Epithelial cell of prostate (primary cell): Measurements from ENCODE around the gene TRERF1.

Experiments used
- DNase-seq: peaks from one replicate; pipeline ENCODE4 v3.0.0-alpha.2; 2011; ENCODE audit warnings: low read depth, low spot score
- H3K27ac ChIP-seq: fragments of 450-650 bp; 2 replicates; pipeline ENCODE4 v1.5.1; 2017; ENCODE audit warnings: mild to moderate bottlenecking

Gene TRERF1

DNA sequence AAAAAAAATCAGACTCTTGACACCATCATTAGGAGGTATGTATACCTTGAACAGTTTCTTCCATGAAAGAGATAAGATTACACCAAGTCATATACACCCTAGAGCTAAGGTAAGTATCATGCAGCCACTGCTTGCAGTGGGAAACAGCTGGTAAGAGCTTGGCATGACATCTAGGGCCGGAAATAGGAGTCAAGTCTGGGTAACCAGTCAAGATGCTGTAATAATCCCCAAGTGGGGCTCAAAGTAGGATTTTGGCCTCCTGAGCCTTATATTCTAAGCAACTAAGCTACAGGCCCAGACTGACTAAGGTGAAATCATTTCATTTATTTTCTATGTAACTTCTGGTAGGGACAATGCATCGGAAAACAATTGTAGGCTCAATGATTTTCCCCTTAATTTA lies 23.9 kb downstream of the TRERF1 start:
- no peak overlapping the region for H3K27ac ChIP-seq
- no peak for DNase-seq

DNA sequence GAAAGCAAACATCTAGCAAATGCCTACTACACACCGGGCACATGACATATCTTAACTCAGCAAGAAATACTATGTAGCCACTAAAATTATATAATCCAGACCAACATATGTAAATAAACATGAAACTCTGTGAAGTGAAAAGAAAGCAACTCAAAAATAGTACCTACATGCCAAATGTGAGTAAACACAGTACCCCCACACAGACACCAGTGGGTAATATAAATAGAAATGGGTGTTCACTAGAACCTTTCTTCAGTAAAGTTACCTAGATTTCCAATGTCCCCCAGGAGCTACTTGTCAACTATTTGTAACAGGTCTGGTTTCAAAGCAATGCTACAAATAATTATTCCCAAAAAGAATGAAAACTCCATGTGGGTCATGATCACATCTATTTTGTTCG lies 25.5 kb downstream of the TRERF1 start:
- H3K27ac ChIP-seq = no peak overlapping the region
- no peak for DNase-seq

DNA sequence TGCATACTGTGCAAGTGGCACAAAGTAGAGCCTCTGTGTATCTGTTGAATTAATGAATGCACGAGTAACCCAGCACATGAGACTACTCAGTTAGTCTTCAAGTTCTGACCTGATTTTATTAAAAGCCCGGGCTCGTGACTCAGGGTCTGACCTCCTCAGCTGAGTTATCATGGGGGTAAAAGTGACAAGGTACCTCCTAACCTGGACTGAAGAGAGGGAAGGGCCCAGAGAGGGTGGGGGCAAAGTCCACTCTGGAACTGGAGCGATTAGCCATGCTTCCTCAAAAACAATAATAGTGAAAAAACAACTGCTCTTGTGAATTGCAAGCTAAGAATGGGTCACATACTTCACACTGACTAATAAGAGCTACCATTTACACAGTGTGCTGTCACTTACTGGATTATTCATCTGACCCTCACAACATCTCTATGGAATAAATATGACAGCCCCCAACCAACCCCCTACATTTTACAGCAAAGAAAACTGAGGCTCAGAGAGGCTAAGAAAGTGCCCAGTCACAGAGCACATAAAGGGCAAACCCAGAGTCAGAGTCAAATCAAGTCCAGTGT lies 26.7 kb downstream of the TRERF1 start:
- no peak overlapping the region for H3K27ac ChIP-seq
- no peak for DNase-seq

DNA sequence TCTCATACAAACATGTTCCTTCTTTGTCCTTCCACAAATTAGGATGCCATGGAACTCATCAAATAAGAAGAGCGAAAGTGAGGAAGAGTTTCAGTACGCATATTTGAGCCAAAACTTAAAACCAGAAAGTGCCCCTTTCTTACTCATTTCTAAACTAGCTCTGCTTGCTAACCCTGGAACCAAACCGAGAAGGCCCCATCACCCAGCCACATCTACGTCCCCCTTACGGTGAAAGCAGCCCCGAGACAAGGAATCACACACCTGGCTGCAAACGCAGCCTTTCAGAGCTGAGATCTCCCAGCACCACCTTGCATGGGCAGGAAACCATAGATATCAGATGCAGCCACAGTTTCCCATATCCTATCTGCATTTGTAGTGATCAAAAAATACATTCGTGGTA lies 28.5 kb downstream of the TRERF1 start:
- H3K27ac ChIP-seq = no peak overlapping the region
- no peak for DNase-seq

DNA sequence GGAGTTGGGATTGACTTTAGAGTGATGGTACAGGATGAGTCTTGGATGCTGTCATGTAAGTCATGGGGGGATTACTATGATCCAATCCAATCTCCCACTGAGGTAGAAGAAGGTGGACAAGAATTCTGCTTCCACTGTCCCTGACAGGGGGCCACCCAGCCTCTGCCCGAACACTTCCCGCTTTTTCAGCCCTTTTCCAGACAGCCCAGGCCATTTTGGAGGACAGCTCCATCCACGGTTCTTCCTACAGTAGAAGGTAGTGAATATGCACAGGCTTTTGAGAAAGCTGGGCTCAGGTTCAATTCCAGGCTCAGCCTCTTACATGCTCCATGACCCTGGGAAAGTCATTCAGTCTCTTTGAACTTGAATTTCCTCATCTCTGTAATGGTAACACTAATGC lies 31.0 kb downstream of the TRERF1 start:
- no peak for DNase-seq
- no peak overlapping the region for H3K27ac ChIP-seq

DNA sequence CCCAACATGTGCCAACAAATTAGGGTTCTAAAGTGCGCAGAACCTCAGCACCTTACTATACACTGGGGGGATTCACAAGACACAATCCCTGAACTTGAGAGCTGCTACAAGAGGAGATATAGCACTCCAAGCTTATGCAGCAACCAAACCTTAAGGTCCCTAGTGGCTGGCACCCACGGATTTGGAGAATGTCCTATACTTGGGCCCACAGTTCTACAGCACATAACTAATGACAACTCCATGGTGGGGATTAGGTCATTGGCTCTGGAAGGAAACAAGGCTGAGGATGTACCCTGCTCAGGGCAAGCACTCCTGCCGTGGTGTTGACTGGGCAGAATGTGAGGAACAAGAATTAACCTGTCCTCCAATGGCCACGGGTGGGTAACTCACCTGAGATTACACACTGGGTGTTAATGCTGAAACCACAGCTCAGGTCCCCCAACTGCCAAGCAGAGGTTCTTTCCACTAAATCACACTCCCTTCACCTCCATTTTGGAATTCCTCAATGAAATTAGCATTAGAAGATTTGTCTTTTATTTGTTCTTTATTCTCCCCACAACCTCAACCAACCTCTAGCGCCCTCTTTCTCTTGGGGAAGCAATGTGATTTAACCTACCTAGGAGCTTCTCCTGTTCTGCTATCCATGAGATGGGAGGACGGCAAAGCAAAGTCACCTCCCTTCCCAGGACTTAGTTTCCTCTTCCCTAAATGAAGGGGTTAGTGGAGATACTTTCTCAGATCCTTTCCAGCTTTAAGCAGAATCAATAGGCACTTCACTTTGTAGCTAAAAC lies 32.0 kb downstream of the TRERF1 start:
- H3K27ac ChIP-seq = no peak overlapping the region
- no peak for DNase-seq

DNA sequence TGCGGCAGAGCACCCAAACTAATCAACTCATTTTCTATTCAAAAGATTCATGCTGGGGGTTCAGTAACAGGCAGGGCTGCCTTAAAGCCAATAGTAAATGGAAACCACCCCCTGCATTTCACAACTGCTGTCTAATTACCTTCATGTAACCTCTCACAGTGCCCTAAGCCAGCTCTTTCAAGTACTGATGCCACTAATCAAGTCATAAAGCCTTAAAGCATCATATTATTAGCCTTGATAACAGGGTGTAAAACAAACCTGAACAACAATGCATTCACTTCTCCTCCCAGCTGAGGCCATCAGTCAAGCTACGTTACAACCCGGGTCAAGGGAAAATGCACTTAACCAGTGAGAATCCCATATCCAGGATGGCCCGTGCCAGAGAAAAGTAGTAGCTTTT lies 33.0 kb downstream of the TRERF1 start:
- no peak overlapping the region for H3K27ac ChIP-seq
- no peak for DNase-seq

DNA sequence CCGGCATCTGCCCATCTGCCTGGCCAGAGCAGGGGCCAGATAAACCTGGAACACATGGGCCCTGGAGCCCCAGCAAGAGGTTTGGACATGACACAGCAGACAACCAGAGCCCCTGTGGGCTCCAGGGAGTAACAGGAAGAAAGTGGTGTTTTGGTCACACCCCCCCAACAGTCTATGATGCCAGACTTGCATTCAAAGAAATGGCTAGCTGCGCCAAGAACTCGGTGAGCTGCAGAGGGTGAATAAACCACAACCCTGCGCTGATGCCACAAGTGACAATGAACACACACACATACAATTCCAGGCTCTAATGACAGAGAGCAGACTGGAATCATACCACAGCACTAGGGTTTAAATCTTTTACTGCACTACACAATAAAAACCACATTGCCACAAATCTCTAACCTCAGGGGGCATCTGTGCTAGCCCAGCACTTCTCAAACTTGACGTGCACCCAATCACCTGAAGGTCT lies 34.0 kb downstream of the TRERF1 start:
- H3K27ac ChIP-seq = no peak overlapping the region
- DNase-seq = no peak

DNA sequence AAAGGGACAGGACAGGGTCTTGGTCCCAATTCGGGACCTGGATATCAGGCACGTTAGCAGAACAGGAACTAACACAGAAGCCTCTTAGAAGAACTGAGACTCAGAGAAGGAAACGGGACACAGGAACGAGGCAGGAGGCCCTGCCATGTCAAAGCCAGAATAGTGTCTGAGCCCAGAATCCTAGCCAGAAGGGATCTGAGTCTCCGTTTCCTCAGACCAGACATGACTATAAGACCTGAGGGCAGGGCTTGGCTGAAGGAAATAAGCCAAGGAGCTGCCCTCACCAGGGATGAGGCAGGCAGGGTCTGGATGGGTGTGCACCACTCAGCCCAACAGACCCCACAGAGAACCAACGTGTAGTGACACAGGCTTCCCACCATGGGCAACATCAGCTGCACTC lies 40.3 kb downstream of the TRERF1 start:
- no peak for DNase-seq
- H3K27ac ChIP-seq = no peak overlapping the region

DNA sequence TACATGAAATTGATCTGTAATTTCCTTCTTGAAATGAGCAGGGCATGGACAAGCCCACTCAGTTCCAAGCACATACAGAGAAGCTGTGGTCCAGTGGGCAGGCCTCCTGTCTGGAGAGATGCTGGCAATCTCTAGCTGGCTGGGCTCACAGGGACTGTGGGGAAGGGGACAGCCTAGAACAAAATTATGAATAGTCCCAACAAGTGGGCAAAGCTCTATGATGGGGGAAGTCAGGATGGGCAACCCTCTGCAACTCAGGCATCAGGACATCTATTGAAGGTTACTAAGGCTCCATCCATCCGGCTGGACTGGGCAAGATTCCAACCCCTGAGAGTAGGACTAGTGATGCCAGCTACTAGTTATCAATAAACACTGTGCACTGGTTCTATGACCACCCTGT lies 40.9 kb downstream of the TRERF1 start:
- DNase-seq = no peak
- H3K27ac ChIP-seq = no peak overlapping the region

DNA sequence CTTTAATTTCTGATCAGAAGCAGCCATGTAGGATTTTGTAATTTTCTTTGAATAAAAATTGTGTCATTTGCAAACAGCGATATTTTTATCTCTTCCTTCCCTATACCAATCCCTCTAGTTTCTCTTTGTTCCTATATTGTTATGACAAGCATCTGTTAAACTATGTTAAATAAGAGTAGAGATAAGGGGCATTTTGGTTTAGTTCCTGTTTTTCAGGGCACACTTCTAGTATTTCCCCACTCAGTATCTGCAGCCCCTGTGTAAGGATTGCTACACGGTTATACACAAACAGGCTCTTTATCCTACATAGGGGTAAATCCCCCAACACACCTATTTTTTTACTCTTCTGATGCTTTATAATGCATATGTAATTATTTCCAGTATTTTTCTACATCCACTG lies 42.1 kb downstream of the TRERF1 start:
- no peak overlapping the region for H3K27ac ChIP-seq
- DNase-seq = no peak

DNA sequence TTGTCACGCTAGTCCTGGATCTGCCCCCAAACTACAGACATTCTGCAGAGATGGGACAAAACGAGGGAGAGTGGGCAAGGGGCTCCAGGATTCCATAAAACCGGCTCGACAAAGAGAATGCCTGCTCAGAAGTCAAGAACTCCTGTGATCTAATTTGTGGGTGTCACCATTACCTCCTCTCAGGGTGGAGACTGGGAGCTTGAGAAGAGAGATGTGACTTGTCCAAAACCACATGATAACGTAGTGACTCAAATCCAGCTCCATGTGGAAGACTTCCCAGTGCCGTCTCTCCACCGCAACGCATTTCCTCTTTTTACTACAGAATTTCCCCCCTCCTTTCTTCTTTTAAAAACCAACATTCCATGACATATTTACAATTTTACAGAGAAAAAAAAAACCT lies 44.3 kb downstream of the TRERF1 start:
- H3K27ac ChIP-seq = no peak overlapping the region
- DNase-seq = no peak

DNA sequence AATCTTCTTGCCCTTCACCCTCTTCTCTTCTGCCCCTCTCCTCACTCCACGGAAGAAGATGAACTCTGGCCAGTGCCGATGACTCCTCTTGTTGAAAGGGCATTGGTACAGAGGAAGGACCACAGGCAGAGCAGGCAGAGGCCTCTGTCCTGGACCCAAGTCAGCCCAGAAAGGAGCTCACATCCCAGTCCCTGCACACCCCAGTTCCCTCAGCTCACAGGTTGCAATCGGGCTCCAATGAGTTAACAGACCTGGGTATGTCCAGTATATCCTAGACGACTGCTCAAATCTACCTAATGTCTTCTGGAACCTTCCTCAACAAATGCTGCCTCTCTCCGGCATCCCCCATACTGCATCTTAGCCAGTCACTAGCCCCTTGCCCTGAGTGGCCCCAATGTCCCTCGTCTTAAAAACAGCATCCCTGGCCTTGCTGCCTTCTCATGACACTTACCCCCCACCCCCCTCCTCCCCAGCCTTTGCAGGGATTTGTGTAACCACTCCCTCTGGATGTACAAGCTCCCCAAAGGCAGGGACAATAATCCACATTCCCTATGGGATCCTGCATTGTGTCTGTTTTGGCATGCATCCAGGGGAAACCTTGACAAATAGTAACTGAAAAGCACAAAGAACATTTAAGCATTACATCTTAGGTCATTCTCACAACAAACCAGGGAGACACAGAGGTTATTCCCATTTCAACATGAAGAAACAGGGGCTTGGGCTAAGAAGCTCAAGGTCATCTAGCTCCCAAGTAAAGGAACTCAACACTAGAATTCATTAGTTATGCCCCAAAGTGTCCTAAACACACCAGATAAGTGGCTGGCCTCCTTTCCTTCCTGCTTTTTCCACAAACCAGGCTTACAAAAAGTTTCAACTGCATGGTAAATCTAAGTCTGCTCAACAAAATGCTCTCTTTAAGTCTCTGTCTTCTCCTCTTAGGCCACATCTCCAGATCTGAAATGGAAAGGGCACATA lies 45.1 kb downstream of the TRERF1 start:
- DNase-seq = no peak
- H3K27ac ChIP-seq = no peak overlapping the region

DNA sequence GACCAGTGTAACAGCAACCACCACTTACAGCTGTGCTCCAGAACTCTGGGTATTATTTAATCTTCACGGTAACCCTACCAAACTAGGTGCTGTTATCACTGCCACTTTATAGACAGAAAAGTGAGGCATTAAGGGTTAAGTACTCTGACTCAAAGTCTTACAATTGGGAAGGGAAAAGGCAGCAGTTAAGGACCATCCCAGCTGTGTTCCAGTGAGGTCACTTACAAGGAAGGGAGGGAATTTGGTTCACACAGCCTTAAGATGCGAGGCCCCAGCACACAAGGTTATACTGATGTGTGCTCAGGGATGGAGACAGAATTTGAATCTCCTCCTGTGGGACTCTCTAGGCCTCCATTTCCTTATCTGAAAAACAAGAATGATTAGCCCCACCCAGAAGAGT lies 46.7 kb downstream of the TRERF1 start:
- DNase-seq = no peak
- H3K27ac ChIP-seq = peak overlapping the region; percentile 70

DNA sequence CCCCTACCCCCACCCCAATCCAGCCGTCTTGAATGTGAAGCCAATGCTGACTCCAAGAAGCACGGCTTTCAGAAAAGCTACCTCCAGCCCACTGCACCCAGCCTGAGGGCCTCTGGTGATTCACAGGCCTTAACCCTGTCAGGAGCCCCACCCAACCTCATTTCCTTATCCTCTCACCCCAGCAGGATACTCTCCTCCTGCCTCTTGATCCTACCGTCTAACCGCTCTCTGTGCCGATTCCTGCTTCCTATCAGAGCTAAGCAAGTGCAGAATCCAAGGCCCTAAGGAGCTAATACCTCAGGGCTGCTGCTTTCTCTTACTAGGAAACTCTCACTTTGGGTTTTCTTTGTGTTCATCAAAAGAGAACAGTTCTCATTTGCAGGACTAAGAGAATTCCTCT lies 47.2 kb downstream of the TRERF1 start:
- H3K27ac ChIP-seq = peak overlapping the region; percentile 70
- DNase-seq = peak; percentile 43

DNA sequence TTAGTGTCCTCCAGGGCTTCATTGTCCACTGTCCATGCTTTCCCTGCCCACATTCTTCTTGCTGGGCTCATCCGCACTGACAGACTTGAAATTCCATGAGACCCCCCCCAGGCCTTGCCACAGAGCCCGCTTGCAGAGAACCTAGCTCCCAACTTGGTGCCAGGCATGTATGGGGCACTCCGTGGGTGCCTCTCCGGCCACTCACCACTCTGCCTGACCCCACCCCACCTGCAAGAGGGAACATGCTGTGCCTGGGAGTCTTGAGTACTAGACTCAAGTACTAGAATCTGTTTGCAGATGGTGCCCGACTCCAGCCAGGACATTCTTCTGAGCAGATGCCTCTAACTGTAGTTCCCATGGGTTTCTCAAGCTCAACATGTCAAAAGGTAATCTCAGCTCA lies 47.9 kb downstream of the TRERF1 start:
- DNase-seq = no peak
- peak overlapping the region; percentile 70 for H3K27ac ChIP-seq

DNA sequence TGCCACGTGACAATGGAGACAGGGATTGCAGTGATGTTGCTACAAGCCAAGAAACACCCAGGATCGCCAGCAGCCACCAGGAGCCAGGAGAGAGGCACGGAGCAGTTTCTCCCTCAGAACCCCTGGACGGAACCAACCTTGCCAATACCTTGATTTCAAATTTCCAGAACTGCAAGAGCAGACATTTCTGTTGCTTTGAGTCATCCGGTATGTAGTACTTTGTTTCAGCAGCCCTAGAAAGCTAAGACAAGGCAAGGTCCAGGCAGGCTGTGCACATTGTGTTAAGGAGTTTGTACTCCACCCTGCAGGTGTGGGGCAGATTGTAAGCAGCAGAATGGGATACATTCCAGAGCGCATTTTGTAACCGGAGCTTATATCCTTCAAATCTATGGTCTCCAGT lies 48.3 kb downstream of the TRERF1 start:
- peak overlapping the region; percentile 70 for H3K27ac ChIP-seq
- DNase-seq = no peak

DNA sequence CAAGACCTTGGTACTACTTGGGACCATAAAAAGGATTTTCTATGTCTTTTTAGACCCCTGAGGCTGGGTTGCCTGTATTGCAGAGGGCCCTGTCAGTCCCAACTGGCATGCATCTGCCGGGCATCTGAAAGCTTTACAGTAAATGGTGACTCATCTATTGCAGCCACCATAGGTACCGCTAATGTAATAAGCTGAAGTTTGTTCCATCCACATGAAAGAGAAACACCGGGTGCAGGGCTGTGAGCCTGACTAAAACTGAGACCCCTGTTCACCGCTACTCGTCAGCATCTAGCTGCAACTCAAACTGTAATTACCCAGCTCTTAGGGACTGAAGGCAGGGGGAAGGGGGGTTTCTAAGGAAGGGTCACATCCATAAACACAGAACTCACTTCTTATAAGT lies 49.5 kb downstream of the TRERF1 start:
- no peak for DNase-seq
- peak overlapping the region; percentile 12 for H3K27ac ChIP-seq

DNA sequence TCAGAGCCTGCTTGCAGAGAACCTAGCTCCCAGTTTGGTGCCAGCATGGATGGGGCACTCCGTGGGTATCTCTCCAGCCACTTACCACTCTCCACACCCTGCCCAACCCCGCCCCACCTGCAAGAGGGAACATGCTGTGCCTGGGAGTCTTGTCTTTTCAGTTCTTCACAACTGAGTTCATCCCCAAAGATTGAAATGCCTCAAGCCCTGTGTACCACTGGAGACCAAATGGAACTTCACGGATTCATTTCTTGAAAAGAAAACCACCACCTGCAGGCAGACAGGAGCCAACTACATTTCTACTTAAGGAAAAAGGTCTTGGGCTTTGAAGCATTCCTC lies 50.1 kb downstream of the TRERF1 start:
- no peak for DNase-seq
- H3K27ac ChIP-seq = peak overlapping the region; percentile 12

DNA sequence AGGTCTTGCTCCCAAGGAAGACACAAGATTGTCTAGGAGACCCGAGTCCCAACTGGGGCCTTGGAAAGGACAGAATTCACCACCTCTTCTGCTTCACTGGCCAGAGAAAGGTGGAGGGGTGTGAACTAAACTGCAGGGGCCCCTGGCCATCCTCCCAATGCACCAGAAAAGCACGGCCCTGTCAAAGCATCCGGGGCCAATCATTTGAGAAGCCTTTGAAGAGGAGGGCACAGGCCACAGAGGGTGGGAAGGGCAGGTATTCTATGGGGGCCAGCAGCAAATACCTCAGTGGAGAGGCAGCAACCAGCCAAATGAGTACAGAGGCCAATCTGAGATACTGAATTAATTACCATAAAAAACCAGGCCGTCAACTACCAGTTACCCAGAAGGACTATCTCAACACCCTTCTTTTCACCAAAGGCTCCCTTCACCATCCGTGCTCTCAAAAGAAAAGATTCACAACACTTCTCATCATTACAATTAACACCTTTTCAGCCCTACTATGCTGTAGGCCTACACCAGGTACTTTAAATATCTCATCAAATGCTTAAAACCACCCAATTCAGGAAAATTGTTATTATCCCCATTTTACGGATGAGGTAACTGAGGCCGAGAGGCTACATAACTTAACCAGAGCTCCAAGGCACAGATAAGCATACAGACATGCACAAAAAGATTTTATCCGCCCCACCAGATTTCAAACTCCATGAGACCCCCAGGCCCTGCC lies 50.7 kb downstream of the TRERF1 start:
- no peak overlapping the region for H3K27ac ChIP-seq
- no peak for DNase-seq
